IPS DF 4.7 (cell line): ENCODE measurements around the gene KIAA1958.
"Not testable (repeated sequence)": the region's sequence is repeated elsewhere in the genome, so short reads cannot be mapped to it uniquely, and the experiment has no call there.

ENCODE experiments used
- DNase-seq: peaks from one replicate; pipeline ENCODE4 v3.0.0-alpha.2; 2013; ENCODE audit warnings: low spot score; ENCODE audit errors: extremely low read depth

KIAA1958 gene

DNA sequence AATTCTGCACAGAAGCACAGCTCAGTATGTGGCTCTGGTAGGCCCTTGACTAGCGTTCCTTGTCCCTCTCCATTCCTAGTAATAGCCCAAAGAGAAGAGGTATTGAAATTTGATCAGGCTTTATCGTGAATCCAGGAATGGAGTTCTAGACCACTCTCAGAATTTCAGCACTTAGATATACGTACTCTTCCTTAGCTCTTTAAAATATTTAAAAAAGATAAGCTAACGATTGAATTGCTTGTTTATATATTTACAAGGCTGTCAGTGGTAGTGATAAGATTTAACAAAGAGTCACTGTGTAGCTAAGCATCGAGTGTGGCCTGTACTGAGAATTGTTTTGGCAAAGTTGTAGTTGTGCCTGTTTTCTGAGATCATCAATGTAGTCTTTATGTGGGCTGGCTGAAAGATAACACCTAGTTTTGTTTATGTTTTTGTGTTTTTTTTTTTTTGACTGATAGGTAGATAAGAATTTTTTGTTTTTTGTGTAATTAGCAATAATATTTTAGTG lies 2.5 kb downstream of the KIAA1958 start:
- DNase-seq, result no peak

DNA sequence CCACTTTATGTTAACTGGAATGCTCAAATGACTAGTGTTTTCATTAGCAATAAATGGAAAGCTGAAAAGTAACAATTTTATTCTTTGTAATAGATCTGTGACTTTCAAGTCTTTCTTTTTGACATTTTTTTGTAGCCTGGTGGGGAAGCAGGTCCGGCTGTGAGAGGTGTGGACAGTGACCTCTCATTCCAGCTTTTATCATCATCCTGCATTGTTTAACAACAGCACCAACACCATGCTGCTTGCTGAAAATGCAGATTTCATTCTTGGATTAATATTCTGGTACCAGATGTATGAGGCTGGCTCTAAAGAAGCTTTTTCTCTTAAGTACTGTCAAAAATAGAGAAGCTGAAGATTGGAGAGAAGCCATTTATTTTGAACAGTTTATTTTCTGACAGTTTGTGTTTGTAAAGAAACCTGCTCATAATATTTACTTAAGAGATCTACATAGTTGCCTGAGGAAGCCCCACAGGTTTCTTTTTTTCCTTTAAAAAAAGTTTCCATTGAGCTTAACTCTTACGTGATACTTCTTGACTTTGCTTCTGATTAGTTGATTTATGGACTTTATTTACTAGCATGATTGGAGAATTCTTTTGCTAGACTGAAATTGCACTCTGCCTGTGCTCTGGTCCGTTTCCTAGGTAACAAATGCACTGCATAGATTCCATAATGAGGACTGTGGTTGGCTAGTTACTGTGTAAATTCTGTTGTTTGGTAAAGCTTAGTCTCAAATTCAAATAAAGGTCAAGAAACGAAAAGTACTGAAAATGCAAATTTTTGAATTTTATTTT lies 3.4 kb downstream of the KIAA1958 start:
- no peak for DNase-seq

DNA sequence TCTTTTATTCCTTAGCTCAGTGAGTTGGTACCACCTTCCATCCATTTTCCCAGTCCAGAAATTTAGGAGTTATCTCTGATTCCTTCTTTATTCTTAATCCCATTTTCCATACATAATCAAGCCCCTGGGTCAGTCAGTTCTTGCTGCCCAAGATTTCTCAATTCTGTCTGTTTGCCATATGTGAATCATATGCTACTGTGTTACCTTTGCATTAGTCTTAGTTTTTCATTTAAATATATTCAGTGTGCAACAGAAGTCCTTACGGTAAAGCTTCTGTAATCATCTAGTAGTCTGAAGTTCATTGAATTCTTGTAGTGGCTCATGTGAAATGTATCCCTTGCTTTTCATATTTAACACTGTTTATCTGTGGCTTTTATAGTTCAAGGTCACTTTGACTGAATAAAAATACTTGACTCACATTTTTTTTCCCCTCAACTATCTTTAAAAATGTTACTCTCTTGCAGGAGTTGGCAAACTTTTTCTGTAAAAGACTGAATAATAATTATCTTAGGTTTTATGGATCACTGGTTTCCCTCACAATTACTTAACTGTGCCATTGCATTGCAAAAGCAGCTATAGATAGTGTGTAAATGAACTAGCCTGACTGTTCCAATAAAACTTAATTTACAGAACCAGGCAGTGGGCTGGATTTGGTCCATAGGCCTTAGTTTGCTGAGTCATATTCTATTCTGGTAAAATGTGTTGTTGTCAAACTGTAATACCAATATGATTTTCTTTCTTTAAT lies 6.9 kb downstream of the KIAA1958 start:
- DNase-seq, result no peak

DNA sequence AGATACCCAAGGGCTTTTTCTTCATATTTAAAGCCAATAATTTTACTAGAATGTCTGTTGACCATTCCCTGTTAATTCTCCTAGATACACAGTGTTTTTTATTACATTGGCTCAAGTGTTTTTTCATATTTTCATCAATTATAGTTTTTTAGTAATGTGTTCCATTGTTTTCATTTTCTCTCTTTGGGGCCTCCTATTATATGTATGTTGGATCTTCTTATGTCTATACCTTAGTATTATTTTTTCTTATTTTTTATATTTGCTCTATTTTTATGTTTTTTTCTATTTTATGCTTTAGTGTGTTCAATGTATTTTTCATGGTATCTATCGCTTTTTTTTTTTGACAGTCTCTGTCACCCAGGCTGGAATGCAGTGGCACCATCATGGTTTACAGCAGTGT lies 7.5 kb downstream of the KIAA1958 start:
- DNase-seq, result no peak

DNA sequence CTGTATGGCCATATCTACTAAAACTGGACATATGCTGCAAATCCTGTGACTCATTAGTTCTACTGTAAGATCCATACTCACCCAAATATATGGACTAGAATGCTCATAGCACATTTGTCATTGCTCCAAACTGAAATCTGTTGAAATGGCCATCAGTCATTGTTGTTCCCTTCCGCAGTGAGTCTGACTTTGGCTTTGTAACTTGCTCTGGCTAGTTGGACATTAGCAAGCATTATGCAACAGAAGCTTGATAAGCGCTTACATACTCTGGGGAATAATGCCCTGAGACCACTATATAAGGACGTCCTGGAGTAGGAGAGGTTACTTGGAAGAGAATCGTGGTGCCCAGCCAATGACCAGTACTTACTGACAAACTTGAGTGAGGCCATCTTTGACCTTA lies 9.0 kb downstream of the KIAA1958 start:
- no peak for DNase-seq

DNA sequence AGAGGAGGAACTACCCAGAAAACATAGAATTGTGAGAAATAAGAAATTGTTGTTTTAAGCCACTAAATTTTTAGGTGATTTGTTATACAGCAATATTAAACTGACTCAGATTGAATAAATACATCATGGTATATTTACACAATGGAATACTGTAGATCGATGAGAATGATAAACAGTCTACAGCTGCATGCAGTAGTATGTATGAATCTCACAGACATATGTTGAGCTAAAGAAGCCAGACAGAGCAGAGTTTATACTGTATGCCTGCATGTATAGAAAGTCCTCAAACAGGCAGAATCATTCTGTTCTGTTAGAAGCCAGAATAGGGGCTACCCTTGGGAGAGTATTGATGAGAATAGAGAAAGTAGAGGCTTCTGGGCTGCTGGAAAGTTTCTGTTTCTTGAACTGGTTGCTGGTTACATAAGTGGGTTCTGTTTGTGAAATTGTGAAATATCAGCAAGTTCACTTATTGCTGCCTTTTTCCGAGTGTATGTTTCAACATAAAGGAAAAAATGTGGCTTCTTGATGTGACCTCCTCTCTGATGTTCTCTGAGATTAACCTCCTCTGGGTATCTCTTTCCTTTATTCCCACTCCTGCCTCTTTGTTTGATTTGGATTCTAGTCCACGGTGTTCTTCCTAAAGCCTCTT lies 9.6 kb downstream of the KIAA1958 start:
- no peak for DNase-seq

DNA sequence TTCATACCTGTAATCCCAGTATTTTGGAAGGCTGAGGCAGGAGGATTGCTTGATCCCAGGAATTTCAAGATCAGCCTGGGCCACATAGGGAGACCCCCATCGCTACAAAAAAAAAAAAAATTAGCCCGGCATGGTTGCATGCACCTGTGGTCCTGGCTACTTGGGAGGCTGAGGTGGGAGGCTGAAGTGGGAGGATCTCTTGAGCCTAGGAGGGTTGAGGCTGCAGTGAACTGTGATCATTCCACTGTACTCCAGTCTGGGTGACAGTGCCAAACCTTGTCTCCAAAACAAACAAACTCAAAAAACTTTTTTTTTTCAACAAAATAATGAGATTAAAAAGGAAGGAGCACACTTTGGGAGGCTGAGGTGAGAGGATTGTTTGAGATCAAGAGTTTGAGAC lies 14.2 kb downstream of the KIAA1958 start:
- DNase-seq, result no peak

DNA sequence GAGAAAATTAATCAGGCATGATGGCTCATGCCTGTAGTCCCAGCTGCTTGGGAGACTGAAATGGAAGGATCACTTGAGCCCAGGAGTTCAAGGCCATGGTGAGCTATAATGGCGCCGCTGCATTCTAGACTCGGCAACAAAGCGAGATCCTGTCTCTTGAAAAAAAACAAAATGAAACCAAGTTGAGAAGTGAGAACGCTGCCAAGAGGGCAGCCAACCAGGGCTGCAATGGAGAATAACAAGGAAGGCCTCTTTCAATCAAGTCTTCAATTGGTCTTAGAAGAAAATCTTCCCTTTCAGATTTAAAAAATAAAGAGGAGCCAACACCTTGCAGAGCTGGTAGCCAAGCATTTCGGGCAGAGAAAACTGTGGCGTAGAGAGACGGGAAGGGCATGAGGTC lies 14.7 kb downstream of the KIAA1958 start:
- no peak for DNase-seq

DNA sequence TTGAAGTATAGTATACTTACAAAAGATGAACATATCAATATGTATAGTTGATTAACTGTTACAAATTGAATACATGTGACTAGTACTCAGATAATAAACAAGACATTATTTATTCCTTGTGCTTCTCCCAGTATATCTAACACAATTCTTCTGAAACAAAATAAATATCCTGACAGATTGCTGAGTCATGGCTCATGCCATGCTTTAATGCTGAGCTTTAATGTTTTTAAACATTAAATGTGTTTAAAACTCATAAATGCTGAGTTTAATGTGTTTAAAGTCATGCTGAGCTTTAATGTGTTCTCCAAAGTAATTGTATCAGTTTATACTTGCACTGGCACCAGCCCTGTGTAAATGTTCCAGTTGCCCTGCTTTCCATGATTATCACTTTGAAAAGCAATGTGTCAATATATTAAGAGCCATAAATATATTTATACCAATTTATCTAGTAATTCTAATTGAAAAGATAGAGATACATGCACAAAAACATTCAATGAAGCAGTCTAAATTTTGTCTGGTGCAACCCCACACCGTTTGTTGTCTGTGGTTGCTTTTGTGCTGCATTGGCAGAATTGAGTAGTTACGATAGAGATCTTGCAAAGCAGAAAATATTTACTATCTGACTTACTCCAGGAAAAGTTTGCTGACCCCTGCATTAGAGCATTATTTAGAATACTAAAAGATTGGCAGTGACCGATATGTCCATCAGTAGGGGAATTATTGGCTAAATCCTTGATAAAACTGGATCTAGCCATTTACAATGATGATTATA lies 15.7 kb downstream of the KIAA1958 start:
- no peak for DNase-seq

DNA sequence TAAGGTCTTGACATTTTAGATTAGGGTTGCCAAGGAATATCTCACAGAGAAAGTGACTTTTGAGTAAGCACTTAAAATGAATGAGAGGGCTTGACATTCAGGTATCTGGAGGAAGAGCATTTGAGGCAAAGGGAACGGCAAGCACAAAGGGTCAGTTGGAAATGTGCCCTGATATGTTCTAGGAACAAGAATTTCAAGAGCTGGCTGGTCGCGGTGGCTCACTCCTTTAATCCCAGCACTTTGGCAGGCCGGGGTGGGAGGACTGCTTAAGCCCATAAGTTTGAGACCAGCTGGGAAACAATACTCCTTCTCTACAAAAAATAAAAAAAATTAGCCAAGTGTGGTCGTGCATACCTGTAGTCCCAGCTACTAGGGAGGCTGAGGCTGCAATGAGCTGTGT lies 16.5 kb downstream of the KIAA1958 start:
- no peak for DNase-seq

DNA sequence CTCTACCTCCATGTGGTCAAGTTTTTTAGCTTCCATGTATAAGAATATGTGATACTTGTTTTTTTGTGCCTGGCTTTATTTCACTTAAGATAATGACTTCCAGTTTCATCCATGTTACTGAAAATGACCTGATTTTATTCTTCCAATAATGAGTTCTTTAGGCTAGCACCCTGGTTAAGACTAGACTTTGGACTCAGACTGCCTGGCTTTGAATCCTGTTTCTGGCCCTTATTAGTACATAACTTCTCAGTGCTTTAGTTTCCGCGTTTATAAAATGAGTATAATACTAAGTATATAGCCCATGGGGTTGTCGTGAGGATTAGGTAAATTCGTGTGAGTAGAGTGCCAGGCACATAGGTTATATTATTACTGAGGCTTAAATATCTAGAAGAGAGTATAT lies 18.5 kb downstream of the KIAA1958 start:
- no peak for DNase-seq

DNA sequence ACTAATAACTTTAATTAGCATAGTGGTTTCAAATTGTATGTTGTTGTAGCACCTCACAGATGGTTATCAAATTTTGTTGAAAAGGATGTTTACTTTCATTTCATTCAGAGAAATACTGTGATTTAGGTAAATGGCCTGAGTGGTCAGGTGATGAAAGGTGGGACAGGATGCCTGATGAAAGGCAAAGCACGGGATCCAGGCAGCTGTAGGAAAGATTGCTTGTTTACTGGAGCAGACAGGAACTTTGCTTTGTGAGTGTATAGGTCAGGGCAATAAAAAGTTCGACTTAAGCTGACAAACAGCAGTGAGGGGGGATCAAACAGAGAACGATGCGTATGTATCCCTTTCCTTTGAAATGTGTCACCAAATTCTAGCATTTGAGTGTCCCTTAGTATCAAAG lies 19.0 kb downstream of the KIAA1958 start:
- no peak for DNase-seq

DNA sequence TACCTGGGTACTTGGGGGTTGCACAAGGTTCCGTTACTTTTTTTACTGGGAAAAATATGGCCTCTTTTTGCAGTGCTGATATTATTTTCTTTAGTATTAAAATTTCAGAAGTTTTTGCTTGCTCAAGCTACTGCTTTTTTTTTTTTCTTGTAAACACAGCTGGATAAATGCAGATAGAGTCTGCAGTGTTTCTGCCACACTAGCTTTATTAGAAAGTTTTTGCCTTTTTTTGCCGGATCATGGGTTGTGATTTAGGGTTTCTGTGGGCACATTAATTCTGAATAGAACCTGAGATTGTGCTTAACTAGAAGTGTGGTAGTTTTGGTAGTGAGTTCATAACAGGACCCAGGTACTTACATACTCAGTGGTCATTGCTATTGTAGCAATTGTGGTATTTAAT lies 19.9 kb downstream of the KIAA1958 start:
- DNase-seq, result no peak

DNA sequence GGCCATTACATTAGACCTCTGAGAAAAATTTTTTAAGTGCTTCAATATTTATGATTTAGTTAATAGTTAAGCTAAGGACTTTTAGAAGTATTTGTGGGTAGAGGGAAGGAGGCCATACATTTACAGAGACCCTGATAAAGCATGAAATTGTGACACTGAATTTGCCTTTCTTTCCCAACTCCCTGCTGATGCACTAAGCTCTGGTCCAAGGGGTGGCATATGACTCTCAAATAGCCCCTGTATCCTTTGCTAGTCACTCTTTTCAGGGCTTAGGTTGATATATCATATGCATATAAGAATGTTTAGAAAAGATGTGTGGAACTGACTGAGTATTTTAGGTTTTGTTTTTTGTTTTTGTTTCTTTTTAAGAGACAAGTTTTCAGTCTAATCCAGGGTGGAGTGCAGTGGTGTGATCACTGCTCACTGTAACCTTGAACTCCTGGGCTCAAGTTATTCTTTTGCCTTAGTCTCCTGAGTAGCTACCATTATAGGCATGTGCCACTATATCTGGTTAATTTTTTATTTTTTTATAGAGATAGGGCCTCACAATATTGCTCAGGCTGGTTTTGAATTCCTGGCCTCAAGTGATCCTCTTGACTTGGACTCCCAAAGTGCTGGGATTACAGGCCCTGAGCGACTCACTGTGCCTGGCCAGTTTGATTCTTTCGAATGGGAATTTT lies 20.5 kb downstream of the KIAA1958 start:
- no peak for DNase-seq

DNA sequence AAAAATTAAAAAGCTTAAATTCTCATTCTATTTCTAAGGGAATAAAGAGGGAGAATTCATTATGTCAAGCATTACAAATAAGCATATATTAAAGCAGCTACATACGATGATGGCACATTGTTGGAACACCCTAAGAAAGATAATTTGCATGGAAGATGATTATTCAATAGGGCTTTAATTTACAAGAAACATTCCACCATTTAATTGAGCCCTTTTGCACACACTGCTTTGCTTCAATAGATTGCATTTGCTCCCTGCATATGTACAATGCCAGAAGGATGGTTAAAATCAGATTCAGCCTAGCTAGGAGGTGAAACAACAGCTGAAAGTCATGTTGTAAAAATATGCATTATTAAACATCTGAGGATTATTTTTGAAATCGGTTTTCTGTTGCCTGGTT lies 21.8 kb downstream of the KIAA1958 start:
- no peak for DNase-seq

DNA sequence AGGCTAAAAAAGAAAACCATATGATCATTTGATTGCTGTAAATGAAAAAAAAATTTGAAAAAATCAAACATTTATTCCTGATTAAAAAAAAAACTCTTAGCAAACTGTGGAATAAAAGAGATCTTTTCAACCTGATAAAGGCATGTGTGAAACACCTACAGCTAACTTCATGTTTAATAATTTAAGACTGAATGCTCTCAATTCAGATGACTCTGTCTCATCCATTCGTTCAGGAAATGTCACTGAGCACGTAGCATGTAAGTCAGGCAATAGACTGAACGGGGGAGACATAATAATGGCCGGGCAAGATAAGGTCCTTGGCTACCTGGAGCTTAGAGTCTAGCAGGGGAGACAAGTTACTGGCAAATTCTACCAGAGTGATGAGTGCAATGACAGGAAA lies 25.8 kb downstream of the KIAA1958 start:
- DNase-seq, result not testable (repeated sequence)

DNA sequence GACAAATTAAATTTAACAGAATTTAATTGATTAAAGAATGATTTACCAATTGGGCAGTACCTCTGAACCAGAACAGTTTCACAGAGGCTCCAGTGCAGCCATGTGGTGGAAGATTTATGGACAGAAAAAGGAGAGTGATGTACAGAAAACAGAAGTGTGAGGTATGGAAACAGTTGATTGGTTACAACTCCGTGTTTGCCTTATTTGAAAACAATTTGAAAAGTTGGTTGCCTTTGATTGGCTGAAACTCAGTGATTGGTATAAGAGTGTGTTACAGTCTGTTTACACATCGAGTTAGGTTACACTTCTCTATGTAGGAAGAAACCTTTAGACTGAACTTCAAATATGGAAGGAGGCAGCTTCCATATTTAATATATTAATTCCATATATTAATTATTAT lies 30.1 kb downstream of the KIAA1958 start:
- DNase-seq, result no peak

DNA sequence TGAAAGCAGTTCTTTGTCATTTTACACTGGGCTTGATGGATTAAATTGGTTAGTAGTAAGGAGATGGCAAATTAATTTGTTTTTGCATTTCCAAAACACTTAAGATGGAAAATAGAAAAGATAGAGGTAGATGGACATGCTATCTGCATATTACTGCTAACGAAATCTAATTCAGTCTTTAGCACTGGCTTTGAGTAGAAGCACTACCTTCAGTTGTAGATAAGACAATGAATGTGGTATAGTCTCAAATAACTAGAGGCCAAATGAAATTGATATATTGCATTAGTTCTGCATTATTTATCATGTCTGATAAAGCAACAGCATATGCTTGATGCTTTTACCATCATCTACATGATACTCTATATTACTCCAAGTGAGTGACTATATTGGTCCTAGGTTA lies 33.4 kb downstream of the KIAA1958 start:
- no peak for DNase-seq

DNA sequence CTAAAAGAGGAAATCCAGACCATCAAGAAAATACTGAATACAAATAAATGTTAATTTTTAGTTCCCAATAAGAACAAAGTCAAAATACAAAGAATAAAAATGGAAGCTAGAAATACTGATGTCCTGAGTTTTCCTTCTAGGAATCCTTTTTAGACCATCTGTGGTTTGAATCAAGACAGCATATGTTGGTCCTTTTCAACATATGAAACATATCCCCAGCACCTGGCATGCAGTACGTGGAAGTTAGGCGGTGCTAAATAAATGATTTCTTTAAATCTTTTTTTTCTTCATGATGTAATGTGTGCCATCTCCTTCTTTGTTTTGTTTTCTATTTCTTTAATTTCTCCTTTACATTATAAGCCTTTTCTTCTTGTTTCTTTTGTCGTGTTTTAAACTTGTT lies 34.0 kb downstream of the KIAA1958 start:
- DNase-seq, result no peak

DNA sequence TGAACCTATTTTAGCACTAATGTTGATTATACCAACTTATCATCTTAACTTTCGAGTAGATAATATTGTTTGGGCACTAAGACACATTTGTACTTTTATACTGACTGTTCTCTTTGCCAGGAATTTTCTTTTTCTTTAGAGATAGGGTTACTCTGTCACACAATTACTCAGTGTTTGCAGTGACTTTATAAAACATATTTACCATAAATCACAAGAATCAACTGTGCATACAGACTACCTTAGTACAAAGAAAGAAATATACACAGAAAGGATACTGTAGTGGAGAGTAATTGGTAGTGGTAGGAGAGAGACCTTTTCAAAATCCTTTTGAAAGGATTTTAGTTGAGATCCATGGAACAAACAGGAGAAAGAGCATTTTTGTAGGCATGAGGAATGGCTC lies 40.3 kb downstream of the KIAA1958 start:
- no peak for DNase-seq

DNA sequence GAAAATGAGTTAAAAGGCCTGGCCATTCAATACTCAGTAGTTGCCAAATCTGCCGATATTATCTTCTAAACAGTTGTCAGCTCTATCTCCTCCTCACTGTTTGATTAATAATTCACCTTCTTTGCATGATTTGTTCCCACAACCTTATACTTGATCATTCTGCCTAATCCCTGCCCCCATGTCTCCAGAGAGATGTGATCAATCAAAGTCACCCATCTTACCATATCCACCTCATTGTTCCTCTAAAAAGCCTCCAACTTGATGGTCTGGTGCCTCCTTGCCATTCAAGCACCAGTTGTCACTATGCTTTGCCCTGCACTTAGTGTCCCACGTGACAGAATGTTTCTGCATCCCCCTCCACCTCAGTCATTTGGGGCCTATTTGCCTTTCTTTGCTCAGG lies 41.3 kb downstream of the KIAA1958 start:
- no peak for DNase-seq
